Upper lobe of left lung (tissue), 4 donors: Measurements from ENCODE around the gene KATNB1.

ENCODE experiments used
- EP300 ChIP-seq, 4 donors: sonication (generic); formaldehyde crosslinking; IDR thresholded peaks; one replicate each; pipeline ENCODE4 v1.5.1; 2017; ENCODE audit warnings: antibody characterized with exemption in 4 of 4, control low read depth in 2 of 4
- POLR2A ChIP-seq, 4 donors: fragments of 450-650 bp; IDR thresholded peaks; one replicate each; pipeline ENCODE4 v1.5.1; 2016 to 2017; ENCODE audit warnings: antibody characterized with exemption in 4 of 4, mild to moderate bottlenecking in 2 of 4
- POLR2AphosphoS5 ChIP-seq, 2 donors: sonication (generic); formaldehyde crosslinking; IDR thresholded peaks; one replicate each; pipeline ENCODE4 v1.5.1; 2017; ENCODE audit warnings: antibody characterized with exemption in 2 of 2
- TF ChIP-seq, protein P1 (sequence below), 6 experiments: fragments of 450-650 bp in 4 of 6; fragments of 200-600 bp in 2 of 6; sonication (generic) in 2 of 6; IDR thresholded peaks; one replicate each; pipeline ENCODE4 v1.5.1; 2016 to 2019; ENCODE audit warnings: antibody characterized with exemption in 6 of 6

DNA sequence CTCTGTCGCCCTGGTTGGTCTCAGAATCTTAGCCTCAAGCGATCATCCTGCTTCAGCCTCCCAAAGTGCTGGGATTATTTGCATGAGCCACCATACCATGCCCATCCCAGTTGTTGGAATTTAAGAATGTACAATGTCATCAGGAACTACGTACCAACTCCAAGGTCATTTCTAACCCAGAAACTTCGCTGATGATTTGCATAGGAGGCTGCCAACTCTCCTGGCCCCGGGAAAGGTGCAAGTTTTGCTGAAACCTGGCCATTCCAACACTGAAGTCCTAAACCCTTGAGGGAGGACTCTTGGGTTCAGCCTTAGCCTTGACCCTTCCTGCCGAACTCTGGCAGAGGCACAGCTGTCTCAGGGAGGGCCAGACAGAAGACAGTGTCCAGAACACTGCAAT lies 69.6 kb downstream of the KATNB1 start:
- TF ChIP-seq, protein P1, sequence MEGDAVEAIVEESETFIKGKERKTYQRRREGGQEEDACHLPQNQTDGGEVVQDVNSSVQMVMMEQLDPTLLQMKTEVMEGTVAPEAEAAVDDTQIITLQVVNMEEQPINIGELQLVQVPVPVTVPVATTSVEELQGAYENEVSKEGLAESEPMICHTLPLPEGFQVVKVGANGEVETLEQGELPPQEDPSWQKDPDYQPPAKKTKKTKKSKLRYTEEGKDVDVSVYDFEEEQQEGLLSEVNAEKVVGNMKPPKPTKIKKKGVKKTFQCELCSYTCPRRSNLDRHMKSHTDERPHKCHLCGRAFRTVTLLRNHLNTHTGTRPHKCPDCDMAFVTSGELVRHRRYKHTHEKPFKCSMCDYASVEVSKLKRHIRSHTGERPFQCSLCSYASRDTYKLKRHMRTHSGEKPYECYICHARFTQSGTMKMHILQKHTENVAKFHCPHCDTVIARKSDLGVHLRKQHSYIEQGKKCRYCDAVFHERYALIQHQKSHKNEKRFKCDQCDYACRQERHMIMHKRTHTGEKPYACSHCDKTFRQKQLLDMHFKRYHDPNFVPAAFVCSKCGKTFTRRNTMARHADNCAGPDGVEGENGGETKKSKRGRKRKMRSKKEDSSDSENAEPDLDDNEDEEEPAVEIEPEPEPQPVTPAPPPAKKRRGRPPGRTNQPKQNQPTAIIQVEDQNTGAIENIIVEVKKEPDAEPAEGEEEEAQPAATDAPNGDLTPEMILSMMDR (IDR thresholded peaks at IDR 0.05): no peak
- no peak for TF ChIP-seq POLR2A (IDR thresholded peaks at IDR 0.05)
- TF ChIP-seq EP300 (IDR thresholded peaks at IDR 0.05): no peak
- TF ChIP-seq POLR2AphosphoS5 (IDR thresholded peaks at IDR 0.05): no peak
